ENCODE results near the gene ZNF433. TPM values are rescaled to one million over a fixed set of nuclear protein-coding genes. Genes with fewer than 3 reads are reported as not detected.

ZNF433 gene
- polyA plus RNA-seq, 1 of the 3 experiments (the other 2 are of a cell fraction): 1.9 TPM

DNA sequence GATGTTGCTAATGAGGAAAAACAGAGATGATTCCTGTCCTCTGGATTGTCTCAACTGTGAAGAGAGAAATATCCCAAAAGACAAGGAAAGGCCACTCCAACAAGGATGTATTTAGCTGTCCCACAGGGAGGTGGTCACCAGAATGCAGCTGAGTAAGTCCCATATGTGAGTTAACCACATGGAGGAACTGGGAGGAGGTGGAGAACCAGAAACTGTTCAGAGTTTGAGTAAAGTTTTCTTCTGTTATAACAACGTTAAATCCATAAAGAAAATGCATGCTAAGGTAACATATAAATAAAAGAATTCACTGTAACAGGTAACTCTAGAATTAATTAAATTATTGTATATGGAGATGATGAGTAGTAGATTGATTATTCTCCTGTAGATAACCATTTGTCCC is 65.3 kb downstream of the ZNF433 start:
- no peaks in the 10 kb centered on the region for H3K27me3 ChIP-seq (ENCODE audit: insufficient read depth)

GRCh38 chr19:11964858-11965645 is 70.4 kb downstream of the ZNF433 start, which contains the start of gene ZNF763:
TSS of gene ZNF763 (plus strand) at chr19:11965040. CDS start at chr19:11965209, 169 bp downstream.
- DNase-seq: peak; percentile 92
- Histone ChIP-seq H3K4me2 (peak within 1 kb of the TSS; percentile 74), H3K4me3 (ENCODE audit: low read depth in 2 of 2, low read length in 1 of 2) (peak within 1 kb of the TSS; percentile 65), H3K27me3 (ENCODE audit: insufficient read depth) (no peaks in the 10 kb centered on the region), H3K9ac (peak within 1 kb of the TSS; percentile 69), H3F3A (replicated peaks; ENCODE audit: insufficient read depth) (peaks cover 5% of the 10 kb centered on the region), H3K4me1 (ENCODE audit: control insufficient read depth in 1 of 2, insufficient read depth in 2 of 2, low read depth in 1 of 2, low read length in 1 of 2) (peaks cover 0 to 7% of the 10 kb centered on the region in 2 experiments; a peak in 1 of 4 replicates), H3K9me2 (no peaks in the 10 kb centered on the region), H3K9me3 (no peaks in the 10 kb centered on the region), H3K27ac (ENCODE audit: low read depth in 2 of 2, low read length in 1 of 2) (peak within 1 kb of the TSS; percentile 30 to 72), H3K36me3 (replicated peaks in 1 of 2; ENCODE audit: control insufficient read depth in 1 of 2, insufficient read depth in 2 of 2, low read length in 1 of 2) (no peaks in the 10 kb centered on the region), H3K79me2 (ENCODE audit: insufficient read depth) (no peaks in the 10 kb centered on the region), H2AFZ (ENCODE audit: low read depth) (peak within 1 kb of the TSS; percentile 77), H4K20me1 (ENCODE audit: insufficient read depth) (no peaks in the 10 kb centered on the region)
- CTCF ChIA-PET: interaction anchor here (0.6 to 7.8 kb wide), 12 partner anchors 10 to 175 kb away, joined by 3 to 123 read pairs (median 8); partner anchors contain the start of genes ZNF20, ZNF491, ZNF700 and ZNF878
- POLR2A ChIA-PET: interaction anchor here (0.5 to 2.5 kb wide), 9 partner anchors 10 to 675 kb away, joined by 3 to 12 read pairs (median 4); partner anchors contain the start of genes ZNF20, ZNF491 and ZNF878
- WGBS (ENCODE audit: low lambda C conversion rate): 3% methylated on average over 31 of the region's 47 CpGs
- 0 out of 2 replicates have a peak, but pooled peaks have one; percentile 44 for TF ChIP-seq RFX5 (IDR thresholded peaks at IDR 0.05; ENCODE audit: low read length)
- no peak for TF ChIP-seq USF1 (IDR thresholded peaks at IDR 0.05; ENCODE audit: borderline replicate concordance, low read depth)
- no peak for TF ChIP-seq RCOR1 (IDR thresholded peaks at IDR 0.05; ENCODE audit: low read length)
- no peak for TF ChIP-seq JUND (IDR thresholded peaks at IDR 0.05)
- TF ChIP-seq FOXM1 (IDR thresholded peaks at IDR 0.05; ENCODE audit: low read depth): no peak
- TF ChIP-seq SMC3 (IDR thresholded peaks at IDR 0.05; ENCODE audit: low read depth, low read length): no peak
- TF ChIP-seq, protein P1, sequence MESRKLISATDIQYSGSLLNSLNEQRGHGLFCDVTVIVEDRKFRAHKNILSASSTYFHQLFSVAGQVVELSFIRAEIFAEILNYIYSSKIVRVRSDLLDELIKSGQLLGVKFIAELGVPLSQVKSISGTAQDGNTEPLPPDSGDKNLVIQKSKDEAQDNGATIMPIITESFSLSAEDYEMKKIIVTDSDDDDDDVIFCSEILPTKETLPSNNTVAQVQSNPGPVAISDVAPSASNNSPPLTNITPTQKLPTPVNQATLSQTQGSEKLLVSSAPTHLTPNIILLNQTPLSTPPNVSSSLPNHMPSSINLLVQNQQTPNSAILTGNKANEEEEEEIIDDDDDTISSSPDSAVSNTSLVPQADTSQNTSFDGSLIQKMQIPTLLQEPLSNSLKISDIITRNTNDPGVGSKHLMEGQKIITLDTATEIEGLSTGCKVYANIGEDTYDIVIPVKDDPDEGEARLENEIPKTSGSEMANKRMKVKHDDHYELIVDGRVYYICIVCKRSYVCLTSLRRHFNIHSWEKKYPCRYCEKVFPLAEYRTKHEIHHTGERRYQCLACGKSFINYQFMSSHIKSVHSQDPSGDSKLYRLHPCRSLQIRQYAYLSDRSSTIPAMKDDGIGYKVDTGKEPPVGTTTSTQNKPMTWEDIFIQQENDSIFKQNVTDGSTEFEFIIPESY (IDR thresholded peaks at IDR 0.05; ENCODE audit: borderline replicate concordance, low read depth): no peak
- no peak for TF ChIP-seq NFIC (IDR thresholded peaks at IDR 0.05; ENCODE audit: borderline replicate concordance)
- TF ChIP-seq GATA2 (CRISPR knock-in tag; IDR thresholded peaks at IDR 0.05): no peak
- TF ChIP-seq EZH2phosphoT487 (IDR thresholded peaks at IDR 0.05; ENCODE audit: borderline replicate concordance, low read depth): no peak
- peak; percentile 20 for TF ChIP-seq CHD2 (IDR thresholded peaks at IDR 0.05; ENCODE audit: low read length, partially characterized antibody)
- no peak for TF ChIP-seq FOSL2 (IDR thresholded peaks at IDR 0.05; ENCODE audit: borderline replicate concordance, low read depth)
- TF ChIP-seq PBX3 (IDR thresholded peaks at IDR 0.05): peak; percentile 97
- TF ChIP-seq FOXJ3 (CRISPR knock-in tag; IDR thresholded peaks at IDR 0.05): no peak; the same call in 1 of the 2 replicates
- no peak for TF ChIP-seq YY1 (IDR thresholded peaks at IDR 0.05; ENCODE audit: low read depth)
- no peak for TF ChIP-seq ELF1 (IDR thresholded peaks at IDR 0.05)
- TF ChIP-seq NRF1 (IDR thresholded peaks at IDR 0.05; ENCODE audit: low read depth, low read length): peak; percentile 28; the same call in 1 of the 2 replicates

More for the DNA sequence above, 65.3 kb downstream of the ZNF433 start:
- Histone ChIP-seq H3F3A (replicated peaks; ENCODE audit: insufficient read depth) (no peaks in the 10 kb centered on the region), H4K20me1 (ENCODE audit: insufficient read depth) (no peaks in the 10 kb centered on the region), H3K4me1 (ENCODE audit: control insufficient read depth in 1 of 2, insufficient read depth in 2 of 2, low read depth in 1 of 2, low read length in 1 of 2) (no peaks in the 10 kb centered on the region), H3K36me3 (replicated peaks in 1 of 2; ENCODE audit: control insufficient read depth in 1 of 2, insufficient read depth in 2 of 2, low read length in 1 of 2) (no peaks in the 10 kb centered on the region), H3K9me3 (no peaks in the 10 kb centered on the region), H3K9me2 (no peaks in the 10 kb centered on the region), H3K4me2 (no peak overlapping the region), H3K9ac (no peak overlapping the region), H3K27ac (ENCODE audit: low read depth in 2 of 2, low read length in 1 of 2) (no peak overlapping the region), H2AFZ (ENCODE audit: low read depth) (no peak overlapping the region), H3K4me3 (ENCODE audit: low read depth in 2 of 2, low read length in 1 of 2) (no peak overlapping the region), H3K79me2 (ENCODE audit: insufficient read depth) (no peaks in the 10 kb centered on the region)
- ChIA-PET CTCF (interaction anchor here (1.3 to 2.5 kb wide), 2 partner anchors 19 to 173 kb away, joined by 3 to 15 read pairs; no protein-coding TSS in a partner anchor), POLR2A (interaction anchor here (0.6 kb wide), 1 partner anchor 23 kb away, joined by 3 read pairs; no protein-coding TSS in a partner anchor)
- 27% methylated on average over 1 of the region's 1 CpG for WGBS (ENCODE audit: low lambda C conversion rate)
- DNase-seq: no peak
- TF ChIP-seq ELF1 (IDR thresholded peaks at IDR 0.05) (no peak), FOXM1 (IDR thresholded peaks at IDR 0.05; ENCODE audit: low read depth) (no peak), FOXJ3 (CRISPR knock-in tag; IDR thresholded peaks at IDR 0.05) (no peak), TAF1 (IDR thresholded peaks at IDR 0.05; ENCODE audit: borderline replicate concordance, low read depth, low read length) (no peak), USF1 (IDR thresholded peaks at IDR 0.05; ENCODE audit: borderline replicate concordance, low read depth) (no peak), GABPA (IDR thresholded peaks at IDR 0.05; ENCODE audit: low read depth) (no peak), MEF2A (IDR thresholded peaks at IDR 0.05; ENCODE audit: borderline replicate concordance, low read depth) (no peak)

Measured in SK-N-SH (cell line).